Hepatocyte (in vitro differentiated cells): ENCODE measurements around the gene MVB12B.

ENCODE experiments used
- CTCF ChIP-seq: fragments of 200-600 bp; sonication (generic); IDR thresholded peaks from 2 replicates; pipeline ENCODE4 v1.5.1; 2016; ENCODE audit warnings: antibody characterized with exemption, mild to moderate bottlenecking; ENCODE audit not compliant: poor library complexity
- EZH2phosphoT487 ChIP-seq: fragments of 200-600 bp; sonication (generic); IDR thresholded peaks from one replicate; pipeline ENCODE4 v1.6.1; 2018; ENCODE audit warnings: antibody characterized with exemption, mild to moderate bottlenecking, low read depth, moderate library complexity; ENCODE audit not compliant: unreplicated experiment, severe bottlenecking

DNA sequence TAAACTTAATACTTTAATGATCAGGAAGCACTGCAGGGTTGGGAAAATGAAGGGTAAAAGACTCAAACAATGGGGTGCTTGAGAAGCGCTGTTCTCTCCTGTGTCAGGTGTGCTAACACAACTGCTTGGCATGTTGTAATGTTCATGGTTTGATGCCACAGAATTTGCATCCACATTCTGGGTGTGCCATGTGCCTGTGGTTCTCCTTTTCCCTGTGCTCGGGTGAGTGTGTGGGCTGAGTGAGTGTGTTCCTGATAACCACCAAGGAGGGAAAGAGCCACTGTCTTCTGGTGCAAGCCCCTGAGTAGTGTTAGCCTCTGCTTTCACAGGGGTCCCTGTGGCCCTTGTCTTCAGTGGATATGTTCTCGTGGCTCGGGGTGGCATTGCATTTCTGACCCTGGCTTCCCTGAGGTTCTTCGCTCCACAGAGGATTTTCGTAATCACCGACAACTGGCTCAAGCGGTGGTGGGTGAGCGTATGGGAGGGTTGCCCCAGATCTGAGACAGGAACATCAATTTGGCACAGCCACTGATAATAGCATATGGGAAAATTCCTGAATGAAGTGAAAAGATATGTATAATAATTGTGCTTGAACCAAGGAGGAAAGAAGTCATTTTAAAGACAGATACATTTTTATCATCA is 102.0 kb downstream of the MVB12B start:
- TF ChIP-seq CTCF (no peak), EZH2phosphoT487 (no peak)
